GM21423 (cell line): ENCODE measurements around the gene PRSS38.

Experiments
- ATAC-seq: cut with Tn5 transposase; IDR thresholded peaks from one replicate; pipeline ENCODE4 v1.9.1; 2021; ENCODE audit warnings: mild to moderate bottlenecking, moderate library complexity; ENCODE audit not compliant: unreplicated experiment

Gene PRSS38

DNA sequence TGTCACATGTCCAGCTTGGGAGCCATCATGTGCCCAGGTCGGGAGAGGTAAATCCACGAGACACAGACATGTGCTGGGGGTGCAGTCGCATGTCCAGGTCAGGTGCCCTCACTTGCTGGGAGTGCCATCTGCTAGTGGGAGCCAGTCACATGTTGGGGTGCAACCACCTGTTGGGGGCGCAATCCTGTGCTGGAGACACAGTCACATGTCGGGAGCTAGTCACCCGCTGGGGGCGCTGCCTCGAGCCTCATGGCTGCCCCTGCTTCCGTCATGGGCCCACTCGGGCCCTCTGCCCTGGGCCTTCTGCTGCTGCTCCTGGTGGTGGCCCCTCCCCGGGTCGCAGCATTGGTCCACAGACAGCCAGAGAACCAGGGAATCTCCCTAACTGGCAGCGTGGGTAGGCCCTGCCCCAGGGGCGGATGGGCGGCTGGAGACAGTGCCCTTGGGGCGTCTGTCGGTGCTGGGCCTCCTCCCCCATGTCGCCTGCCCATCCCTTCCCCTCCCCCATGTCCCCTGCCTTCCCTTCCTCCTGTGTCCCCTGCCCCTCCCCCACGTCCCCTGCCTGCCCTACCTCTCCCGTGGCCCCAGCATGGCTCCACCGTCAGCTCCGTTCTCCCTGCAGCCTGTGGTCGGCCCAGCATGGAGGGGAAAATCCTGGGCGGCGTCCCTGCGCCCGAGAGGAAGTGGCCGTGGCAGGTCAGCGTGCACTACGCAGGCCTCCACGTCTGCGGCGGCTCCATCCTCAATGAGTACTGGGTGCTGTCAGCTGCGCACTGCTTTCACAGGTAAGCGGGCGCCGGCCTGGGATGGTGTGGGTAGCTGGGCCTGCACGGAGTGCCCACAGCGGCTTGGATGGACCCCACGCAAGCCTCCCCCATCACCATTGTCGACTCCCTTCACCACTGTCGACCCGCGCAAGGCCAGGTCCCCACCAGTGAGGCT lies at the start of gene PRSS38:
Gene PRSS38 (plus strand): TSS at position 208 of the 942 bp plus-strand sequence. CDS start 42 bp downstream, at position 250.
- ATAC-seq = no peak

DNA sequence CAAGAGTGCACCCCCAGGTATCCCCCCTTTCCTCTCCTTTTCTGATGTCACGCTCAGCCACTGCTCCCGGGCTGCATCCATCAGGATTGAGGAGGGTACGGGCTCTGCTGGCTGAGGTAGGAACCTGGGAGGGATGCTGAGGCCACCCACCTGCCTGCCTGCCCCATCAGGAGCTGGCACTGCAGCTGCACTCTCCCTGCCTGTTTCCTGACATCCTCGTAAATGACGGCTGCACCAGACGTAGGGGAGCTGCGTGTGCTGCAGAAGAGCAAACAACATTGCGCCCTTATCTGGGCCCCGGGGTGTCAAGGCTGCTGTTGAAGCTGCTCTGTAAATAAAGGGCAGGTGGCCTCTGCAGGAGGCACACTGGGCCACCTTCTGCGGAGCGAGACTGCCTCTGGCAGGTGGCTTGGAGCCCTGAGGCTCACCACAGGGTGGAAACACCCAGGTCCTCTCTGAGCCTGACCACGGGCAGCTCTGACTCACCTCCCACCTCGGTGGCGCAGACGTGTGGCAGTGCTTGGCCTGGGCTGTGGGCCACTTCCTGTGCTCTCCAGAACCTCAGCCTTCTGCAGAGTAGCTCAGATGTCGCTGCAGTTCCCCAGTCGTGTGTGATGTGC lies 49.4 kb upstream of the PRSS38 start:
- peak; percentile 62 for ATAC-seq

DNA sequence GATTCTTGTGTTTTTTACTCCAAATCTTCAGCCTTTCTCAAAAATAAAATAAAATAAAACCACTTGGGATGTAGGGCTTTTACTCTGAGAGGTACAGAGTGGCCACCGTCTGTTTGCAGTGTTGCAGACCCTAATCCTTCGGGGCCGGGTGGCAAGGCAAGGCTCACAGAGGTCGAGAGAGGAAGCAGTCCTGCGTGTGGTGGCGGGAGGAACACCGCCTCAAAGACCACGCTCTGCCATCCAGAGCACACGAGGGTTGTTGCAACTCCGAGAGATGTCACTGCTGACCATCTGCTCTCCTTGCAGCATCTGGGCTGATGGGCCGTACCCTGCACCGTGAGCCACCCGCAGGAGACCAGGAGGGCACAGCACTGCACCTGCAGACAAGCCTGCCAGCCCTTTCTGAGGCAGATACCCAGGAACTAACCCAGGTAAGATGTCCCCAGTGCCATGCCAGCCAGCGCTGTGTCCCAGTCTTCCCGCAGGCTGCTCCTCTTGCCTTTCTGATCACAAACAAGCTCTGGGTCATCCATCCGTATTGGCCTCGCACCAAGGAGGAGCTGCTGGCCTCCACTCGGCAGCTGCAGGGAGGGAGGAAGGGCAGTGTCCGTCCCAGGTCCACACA lies 48.7 kb upstream of the PRSS38 start:
- no peak for ATAC-seq

DNA sequence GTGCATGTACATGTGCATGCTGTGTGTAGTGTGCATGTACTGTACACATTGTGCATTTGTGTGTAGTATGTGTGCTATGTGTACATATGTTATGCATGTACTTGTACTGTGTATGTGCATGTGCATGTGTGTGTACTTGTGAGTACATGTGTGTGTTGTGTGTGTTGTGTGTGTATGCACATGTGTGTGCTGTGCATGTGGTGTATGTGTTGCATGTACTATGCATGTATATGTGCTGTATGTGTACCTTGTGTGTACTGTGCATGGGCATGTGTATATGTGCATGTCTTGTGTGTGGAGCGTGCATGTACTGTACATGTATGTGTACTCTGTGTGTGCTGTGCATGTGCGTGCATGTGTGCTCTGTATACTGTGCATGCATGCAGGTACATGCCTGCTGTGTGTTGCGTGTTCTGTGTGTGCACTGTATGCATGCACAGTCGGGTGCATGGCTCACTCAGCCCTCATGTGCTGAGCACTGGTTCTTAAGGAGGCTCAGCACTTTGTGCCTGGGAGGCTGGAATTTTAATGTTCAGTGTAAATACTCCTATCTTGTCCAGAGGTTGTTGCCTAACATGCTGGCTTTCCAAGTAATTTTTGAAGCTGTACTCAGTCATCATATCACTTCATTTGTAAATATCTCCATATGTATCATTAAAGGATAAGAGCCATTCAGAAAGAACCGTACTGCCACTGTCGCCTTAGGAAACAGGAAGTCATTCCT lies 47.9 kb upstream of the PRSS38 start:
- no peak for ATAC-seq

DNA sequence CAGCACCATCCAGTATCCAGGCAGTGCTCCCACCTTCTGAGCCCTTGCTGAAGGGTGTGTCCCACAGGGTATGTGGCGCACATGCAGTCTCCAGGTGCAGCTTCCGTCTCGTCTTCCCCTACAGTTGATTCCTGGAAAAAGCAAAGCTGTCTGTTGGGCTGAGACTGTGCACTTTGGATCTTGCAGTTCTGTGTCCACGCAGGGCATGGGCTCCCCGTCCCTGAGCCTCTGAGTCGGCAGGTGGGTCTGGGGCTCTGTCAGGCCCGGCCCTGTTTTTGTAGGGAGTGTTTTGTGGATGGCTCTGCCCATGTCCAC lies 47.4 kb upstream of the PRSS38 start:
- ATAC-seq = no peak

DNA sequence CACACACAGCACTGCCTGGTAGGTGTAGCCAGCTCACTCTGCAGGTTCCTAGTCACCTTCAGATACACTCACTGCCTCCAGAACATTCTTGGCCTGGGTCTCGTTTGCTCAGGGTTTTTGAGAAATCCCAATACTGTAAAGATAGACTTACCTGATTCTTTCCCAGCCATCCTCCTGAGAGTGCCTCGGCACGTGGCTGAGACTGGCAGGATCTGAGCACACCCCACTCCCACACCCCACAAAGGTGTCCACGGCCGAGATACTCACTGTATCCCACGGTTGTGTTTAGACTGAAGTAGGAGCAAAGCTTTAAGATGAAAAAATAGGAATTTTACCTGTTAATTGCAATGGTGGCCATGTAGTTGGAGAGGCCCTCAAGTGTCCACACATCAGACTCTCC lies 46.8 kb upstream of the PRSS38 start:
- no peak for ATAC-seq

DNA sequence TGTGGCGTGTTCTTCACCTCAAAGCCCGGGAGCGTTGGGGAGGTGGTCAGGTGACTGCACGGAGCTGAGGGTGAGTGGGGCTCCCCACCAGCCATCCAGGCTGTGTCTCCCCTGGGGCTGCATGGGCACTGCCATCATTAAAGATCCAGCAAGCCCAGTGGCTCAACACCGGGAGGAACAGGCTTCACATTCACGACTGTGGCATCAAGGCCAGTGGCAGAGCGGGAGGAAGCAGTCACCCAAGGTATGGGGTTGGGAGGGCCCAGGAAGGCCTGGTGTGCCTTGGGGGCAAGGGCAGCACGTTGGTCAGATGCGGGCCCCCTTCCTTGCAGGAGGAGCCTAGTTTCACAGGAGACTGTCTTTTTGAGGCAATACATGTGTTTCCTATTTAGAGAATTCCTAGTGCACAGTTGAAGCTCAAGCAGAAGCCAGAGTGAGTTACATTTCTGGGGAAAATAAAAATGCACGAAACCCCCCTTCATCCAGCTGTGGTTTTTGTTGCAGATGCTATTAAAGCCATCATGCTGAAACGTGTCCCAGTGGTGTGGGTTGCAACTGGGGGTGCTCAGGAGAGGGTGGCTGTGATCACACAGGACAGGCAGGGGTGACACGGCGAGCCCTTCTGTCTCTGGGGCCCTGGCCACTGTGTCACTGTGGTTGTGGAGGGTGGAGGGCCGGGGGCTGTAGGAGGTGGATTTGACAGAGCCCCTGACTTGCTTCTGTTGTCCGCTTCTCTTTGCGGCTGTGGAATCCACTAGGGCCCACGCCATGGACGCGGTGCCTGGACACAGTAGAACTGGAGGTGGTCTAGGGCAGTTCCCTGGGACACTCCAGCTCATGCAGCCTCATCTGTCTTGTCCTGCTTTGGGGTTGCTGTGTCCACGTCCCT lies 46.2 kb upstream of the PRSS38 start:
- ATAC-seq = no peak

DNA sequence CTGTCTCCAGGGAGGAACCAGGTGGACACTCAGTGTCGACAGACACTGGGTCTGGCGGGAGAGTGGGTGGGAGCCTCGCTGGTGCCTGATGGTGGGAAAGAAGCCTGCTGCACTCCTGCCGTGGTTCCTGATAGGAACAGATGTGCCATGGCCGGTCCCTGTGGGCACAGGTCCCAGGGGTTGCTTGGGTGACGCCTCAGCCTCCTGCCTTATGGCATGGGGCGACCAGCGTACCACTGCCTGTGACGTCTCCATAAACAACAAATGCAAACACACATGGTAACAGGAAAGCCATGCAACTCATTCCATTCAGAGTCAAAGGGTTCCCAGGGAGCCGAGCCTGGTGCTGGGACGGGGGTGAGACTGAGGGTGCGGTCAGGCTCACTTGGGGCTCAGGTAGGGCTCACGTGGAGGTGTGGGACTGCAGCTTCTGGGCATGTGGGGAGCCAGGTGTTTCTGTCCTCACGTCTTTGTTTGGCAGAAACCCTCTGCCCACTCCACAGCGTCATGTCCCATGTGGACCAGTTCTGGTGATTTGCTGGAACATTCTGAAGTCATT lies 45.5 kb upstream of the PRSS38 start:
- no peak for ATAC-seq

DNA sequence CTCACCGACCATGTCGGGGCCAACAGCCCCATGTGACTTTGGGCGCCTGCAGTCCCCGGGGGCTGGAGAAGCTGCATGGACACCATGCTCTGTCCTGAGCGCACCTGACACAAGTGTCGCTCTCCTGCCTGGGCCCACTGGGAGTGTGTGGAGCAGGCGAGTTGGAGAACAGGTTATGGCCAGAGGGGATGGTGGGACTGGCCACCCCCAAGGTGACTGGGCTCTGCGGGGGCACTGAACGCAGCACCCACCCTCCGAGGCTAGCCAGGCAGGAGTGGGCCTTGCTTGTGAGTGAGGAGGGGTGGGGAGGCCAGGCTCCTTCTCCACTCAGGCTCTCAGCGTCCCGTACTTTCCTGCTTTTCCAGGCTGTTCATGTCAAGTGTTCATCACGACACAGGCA lies 44.7 kb upstream of the PRSS38 start:
- no peak for ATAC-seq

DNA sequence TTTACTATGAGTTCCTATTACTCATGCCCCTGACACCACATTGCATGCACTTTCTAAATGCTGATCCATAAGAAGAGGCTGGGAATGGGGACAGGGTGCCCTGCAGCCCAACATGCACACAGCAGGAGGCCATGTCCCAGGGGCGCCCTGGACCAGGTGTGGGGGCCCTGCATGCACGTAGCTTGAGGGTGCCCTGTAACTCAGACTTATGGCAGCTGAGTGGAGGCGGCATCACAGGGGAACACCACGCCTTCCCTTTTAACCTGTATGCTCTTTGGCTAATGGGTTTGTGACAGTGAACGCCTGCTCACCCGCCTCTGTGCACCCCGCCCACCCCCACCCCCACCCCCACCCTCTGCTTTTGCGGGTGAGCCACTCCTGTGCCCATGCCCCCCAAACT lies 44.1 kb upstream of the PRSS38 start:
- no peak for ATAC-seq

DNA sequence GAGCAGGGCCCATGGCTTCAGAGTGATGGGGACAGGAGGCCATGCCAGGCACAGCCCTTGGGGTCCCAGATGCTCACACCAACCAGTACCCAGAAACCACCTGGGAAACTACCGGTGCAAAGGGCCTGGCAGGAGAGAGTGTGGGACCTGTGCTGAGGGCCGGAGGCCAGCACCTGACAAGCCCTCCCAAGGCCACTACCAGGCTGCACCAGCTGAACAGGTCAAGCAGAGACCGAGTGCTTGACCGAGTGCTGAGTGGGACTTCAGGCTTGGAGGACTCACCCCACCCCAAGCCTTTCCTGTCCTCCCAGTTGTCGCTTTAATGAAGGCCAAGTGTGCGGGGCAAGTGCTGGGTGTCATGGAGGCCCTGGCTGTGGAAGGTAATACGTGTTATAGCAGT lies 43.7 kb upstream of the PRSS38 start:
- no peak for ATAC-seq

DNA sequence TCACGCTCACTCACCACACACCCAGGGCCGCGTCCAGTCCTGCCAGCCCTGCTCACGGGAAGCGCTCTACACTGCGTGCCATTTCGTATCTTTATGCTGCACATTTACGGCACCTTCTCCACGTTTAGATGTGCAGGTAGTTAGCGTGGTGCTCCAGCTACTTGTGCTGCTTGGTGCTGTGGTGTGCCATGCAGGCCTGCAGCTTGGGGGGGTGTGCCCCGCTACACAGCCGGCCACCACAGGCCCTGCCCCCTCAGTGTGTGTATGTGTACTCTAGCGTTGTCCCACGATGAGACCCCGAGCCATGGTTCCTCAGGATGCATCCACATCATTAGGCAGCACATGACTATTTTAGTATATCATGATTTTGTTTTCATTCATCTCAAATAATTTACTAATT lies 41.9 kb upstream of the PRSS38 start:
- no peak for ATAC-seq

DNA sequence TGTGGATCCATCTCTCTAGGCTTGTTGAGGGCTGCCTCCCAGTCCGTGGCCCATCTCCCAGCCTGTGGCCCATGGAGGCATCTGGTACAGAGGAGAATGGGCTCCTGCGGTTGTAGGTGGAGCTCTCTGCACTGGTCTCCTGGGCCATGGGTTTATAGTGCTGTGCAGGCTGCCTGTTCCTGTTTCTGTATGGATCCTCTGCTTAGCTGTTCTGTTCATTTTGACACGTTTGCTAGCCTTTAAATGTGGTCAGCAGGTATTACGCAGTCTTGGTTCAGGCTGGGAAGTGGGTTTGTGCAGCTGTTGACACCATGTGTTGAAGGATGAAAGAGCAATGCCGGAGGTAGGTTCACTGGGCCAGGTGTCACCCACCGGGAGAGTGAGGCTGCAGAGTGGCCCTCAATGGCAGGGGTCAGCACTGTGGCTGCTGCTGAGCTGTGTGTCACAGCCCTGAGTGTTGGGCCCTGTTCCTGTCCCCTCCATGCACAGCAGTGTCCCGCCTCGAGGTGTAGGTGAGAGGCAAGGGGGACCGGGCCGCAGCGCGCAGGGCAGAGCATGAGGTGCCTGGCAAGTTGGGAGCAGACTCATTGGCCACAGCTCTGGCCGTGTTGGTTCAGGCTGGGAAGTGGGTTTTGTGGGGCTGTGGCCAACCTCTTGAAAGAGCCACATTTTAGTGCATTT lies 41.3 kb upstream of the PRSS38 start:
- ATAC-seq = no peak

DNA sequence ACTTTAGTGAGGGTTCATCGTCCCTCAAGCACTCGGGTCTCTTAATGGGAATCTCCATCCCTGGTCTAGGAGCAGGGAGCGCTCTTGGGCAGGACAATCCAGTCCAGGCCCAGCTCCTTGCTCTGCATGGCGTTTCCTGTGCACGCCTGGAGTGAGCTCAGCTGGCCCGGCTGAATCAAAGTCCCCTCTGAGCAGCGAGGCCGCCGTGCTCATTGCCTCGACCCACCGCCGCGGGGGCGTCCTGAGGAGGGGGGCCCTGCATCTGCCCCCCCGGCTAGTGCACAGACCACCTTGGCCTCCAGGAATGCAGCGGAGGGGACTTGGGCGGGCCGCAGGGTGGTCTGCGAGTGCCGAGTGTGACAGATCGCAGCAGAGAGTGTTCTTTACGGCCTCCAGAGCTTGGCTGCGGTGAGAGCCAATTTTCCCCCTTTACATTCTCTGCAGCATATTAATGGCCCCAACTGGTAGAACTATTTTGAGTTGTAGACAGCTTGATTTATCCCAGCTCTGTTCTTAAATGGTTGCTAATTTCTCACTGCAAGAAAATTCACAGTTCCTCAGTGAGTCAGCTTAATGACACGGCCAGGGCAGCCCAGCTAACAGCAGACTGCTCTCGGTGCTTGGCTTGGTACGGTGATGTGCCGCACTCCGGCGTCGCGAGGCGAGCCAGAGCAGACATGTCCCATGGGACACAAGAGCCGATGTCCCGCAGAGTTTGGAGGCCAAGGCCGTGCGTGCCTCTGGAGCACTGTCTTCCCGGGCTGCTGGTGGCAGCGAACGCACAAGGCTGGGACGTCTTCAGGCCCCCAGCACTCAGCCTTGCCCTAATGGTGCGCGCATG lies 40.4 kb upstream of the PRSS38 start:
- no peak for ATAC-seq

DNA sequence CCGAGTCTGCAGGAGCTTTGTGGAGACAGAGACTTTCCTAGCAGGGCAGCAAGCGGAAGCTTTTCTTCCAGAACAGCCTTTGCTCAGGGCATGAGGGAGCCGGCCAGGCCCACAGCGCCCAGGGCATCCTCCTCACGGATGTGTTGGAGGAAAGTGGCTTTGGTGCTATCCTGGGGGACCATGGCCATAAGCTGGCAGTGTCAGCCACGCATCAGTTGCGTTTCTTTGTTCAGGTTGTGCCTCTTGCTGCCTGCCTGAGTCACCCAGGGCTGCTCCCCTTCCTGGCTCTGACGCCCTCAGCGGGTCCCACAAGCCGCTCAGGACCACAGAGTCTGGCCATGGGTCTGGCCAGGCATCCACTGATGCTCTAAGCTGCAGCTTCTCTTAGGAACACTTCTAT lies 39.6 kb upstream of the PRSS38 start:
- ATAC-seq = no peak

DNA sequence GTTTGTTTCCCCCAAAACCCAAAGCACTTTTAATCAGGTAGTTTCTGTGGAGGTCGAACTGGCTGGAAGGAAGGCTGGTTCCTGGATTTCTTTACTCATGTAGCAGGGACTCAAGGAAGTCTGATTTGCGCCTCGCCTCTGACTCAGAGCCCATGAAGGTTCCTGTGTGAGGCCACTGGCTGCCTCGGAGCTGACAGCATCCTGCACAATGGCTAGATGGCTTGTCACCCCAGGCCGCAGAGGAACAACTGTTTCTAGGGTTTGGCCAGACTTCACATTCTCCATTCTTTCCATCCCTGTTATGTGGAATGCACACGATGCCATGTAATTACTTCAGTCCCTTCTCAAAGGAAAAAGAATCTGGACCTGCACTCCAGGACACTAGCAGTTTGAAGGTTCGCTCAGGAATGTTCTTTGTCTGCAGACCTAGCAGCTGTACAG lies 39.1 kb upstream of the PRSS38 start:
- no peak for ATAC-seq

DNA sequence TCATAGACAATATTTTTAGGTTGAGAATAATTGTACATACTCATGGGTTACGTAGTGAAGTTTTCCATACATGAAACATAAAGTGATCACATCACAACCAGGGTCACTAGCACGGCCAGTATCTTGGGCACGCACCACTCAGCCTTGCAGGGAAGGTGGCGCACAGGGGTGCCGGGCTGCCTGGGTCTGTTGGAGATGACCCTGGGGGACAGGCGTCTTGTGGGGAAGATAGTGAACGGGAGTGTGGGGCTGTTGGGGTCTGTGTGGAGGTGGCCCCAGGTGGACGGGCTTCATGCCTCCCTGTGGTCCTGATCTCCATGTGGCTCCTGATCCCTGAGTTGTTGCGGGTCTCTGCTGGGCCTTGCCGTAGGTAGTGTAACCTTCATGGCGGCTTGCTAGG lies 38.3 kb upstream of the PRSS38 start:
- no peak for ATAC-seq

DNA sequence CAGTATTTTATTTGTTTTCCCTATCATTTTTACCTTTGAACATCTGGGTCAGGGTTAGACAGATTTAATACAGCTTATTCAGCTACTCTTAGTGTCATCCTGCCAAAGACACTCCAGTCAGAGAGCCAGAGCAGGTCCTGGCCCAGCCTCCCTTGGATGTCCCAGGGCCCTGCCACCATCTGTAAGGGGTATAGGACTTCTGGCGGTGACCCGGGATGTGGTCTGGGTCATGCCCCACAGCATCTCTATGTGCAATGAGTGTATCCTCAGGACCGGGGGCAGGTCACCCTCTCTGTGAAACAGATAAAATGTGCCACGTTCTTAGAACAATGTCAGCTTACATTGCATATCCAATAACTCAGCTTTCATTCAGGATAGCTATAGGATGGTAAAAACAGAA lies 37.8 kb upstream of the PRSS38 start:
- no peak for ATAC-seq
